DND-41 (cell line): Measurements from ENCODE around the gene MAGEF1.

Experiments used
- CTCF ChIP-seq: IDR thresholded peaks from 2 replicates; pipeline ENCODE4 v1.5.1; 2012; ENCODE audit warnings: borderline replicate concordance, low read length, moderate library complexity, mild to moderate bottlenecking; ENCODE audit not compliant: poor library complexity, severe bottlenecking; ENCODE audit errors: extremely low read depth
- EZH2 ChIP-seq: IDR thresholded peaks from 3 replicates; pipeline ENCODE4 v1.6.1; 2012; ENCODE audit warnings: borderline replicate concordance, low read depth, mild to moderate bottlenecking, moderate library complexity, low read length, inconsistent platforms; ENCODE audit not compliant: severe bottlenecking

GRCh38 chr3:184696697-184697096, 15.2 kb downstream of the MAGEF1 start:
- TF ChIP-seq CTCF (no peak), EZH2 (no peak)
